ACHN (cell line): ENCODE results near the gene STON2.
A peak's percentile ranks its signal among the peaks of the same experiment; 100 is the strongest.
"Not testable (repeated sequence)": the region's sequence is repeated elsewhere in the genome, so short reads cannot be mapped to it uniquely, and the experiment has no call there.

ENCODE experiments used
- DNase-seq: peaks from one replicate; pipeline ENCODE4 v3.0.0-alpha.2; 2015
- in situ Hi-C: cut with HindIII; loops from 2 replicates; pipeline ENCODE4 v1.10.0; 2017; ENCODE audit warnings: low sequenced_read_pairs, low pct_ligation_motif_present, low pct_unique_long_range_greater_than_20kb

The STON2 gene

DNA sequence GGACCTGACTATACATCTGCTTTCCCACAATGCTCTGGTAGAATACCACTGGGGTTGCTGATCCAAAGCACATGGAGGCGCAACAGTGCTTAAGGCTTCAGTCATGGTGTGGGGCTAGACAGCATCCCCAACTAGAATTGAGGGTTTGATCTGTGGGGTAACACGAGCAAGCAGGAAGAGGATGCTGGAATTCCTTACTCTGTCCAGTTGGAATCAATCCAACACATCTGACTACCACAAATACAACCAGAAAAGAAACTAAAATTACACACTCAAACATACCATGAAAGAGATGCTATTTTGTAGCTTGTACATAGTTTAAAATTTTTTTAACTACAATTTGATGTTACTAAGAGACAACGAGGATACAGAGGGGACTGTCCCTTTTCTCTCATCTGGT is 138.9 kb downstream of the STON2 start:
- in situ Hi-C loops, result no loop called here
- DNase-seq, result no peak

DNA sequence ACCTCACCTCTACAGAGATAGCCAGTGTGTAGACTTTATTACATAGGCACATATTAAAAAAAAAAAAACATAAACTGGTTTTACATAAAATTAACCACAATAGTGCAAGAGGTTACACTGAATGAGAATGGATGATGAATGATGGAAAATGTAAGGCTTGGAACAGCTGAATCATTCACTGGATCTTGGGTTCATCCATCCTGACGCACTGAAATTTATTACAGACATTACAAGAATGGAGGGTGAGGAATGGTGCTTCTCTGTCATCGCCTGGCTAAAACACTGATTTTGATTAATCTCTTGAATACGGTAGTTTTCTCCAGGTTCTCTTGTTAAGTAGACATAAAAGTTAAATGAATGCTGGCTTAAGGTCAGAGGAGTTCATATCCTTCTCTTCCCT is 139.4 kb downstream of the STON2 start:
- DNase-seq, result no peak
- in situ Hi-C loops, result no loop called here

DNA sequence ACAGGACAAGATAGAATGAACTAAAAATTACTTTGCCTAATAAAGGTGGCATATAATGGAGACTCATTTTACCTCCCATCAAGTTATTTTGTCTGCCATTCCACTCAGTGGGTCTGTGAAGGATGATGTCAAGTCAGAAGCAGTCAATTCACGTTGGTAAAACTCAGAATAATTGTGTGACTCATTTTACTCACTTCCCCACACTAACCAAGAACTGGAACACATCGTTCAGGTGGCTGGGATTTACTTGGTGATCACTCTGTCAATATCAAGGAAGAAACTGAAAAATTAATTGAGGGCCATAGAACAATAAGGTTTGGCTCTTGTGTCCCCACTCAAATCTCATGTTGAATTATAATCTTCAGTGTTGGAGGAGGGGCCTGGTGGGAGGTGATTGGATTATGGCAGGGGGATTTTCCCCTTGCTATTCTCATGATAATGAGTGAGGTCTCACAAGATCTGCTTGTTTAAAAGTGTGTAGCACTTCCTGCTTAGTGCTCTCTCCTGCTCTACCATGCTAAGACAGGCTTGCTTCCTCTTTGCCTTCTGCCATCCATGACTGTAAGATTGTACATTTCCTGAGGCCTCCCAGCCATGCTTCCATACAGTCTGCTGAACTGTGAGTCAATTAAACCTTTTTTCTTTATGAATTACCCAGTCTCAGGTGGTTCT is 143.7 kb downstream of the STON2 start:
- no peak for DNase-seq
- in situ Hi-C loops, result no loop called here

DNA sequence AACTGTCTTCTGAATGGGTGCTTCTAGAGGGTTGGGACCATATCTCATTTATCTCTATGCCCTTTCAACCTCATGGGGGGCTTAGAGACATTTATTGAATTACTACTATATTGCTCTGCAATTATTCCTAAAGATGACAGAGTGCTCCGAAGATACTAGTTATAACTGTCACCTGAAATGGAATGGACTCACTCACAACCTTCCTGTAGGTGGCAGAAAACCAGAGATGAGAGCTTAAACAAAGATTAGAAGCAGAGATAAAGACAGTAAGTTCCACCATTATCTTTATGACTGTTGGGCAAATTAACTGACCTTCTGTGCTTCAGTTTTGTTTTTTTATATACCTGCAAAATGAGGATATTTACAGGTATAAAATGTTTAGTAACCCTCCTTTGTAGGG is 147.8 kb downstream of the STON2 start:
- DNase-seq, result peak; percentile 2
- in situ Hi-C loops, result no loop called here

DNA sequence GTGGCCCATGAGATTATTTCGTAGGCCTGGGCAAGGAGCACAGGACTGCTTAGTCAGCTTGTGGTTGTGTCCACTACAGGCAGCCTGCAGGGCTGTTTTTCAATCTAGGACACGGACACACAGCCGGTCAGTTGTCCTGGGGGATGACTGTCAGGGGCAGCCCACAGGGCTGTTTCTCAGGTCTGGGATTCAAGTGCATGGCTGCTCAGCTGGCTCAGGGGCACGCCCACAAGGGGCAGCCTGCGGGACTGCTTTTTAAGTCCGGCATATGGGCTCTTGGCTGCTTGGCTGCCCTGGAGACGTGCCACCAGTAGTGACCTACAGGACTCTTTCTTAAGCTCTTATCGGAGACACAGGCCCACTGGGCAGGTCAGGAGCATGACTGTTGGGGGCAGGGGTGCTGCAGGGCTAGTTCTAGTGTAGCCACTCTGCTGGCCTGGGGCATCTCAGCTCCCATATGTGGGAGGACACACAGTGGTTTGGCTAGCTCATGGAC is 152.8 kb downstream of the STON2 start:
- DNase-seq, result no peak
- in situ Hi-C loops, result no loop called here

DNA sequence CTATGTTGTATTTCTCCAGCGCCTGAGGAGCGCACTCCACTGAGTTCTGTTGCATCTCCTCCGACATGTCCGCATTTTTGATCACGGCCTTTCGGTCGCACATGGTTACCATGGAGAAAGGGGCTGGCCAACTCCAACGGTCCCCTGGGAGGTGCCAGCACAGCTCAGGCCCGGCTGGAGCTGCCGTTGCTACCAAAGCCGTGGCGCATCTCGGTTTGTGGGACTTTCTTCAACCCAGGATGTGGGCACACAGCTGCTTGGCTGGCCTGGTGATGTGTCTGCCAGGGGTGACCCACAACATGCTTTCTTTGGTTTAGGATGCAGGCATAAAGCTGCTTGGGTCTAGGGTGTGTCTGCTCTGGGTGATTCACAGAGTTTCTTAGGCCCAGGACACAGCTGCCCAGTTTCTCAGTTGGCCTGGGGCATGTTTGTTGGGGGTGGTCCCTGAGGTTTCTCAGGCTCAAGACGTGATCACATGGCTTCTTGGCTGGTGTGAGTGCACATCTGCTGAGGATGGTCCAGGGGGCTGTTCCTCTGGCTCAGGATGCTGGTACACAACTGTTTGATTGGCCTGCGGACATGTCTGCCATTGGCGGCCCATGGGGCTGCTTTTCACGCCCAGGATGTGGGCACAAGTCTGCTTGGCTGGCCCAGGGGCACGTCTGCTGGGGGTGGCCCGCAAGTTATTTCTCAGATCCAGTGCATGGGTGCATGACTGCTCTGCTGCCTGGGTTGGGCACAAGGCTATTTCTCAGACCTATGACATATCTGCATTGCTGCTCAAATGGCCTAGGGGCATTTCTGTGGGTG is 153.5 kb downstream of the STON2 start:
- no peak for DNase-seq
- in situ Hi-C loops, result no loop called here

DNA sequence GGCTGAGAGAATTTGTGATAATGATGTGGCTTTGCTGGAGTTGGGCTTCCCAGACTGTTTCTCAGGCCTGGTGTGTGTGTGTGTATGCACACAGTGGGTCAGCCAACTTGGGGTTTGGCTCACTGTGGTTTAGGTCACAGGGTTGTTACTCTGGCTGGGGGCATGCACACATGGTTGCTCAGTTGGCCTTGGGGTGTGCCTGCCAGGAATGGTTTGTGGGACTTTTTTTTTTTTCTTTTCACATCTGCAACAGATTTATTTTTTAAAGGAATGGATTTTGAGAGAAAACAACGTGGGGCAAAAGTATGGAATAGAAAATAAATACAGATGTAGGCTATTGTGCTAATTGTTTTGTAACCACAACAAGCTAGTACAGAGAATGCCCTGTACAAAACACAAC is 154.4 kb downstream of the STON2 start:
- DNase-seq, result no peak
- in situ Hi-C loops, result no loop called here

DNA sequence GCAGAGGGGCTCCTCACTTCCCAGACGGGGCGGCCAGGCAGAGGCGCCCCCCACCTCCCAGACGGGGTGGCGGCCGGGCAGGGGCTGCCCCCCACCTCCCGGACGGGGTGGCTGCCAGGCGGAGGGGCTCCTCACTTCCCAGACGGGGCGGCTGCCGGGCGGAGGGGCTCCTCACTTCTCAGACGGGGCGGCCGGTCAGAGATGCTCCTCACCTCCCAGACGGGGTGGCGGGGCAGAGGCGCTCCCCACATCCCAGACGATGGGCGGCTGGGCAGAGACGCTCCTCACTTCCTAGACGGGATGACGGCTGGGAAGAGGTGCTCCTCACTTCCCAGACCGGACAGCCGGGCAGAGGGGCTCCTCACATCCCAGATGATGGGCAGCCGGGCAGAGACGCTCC is 155.7 kb downstream of the STON2 start:
- DNase-seq, in situ Hi-C loops: not testable (repeated sequence)

DNA sequence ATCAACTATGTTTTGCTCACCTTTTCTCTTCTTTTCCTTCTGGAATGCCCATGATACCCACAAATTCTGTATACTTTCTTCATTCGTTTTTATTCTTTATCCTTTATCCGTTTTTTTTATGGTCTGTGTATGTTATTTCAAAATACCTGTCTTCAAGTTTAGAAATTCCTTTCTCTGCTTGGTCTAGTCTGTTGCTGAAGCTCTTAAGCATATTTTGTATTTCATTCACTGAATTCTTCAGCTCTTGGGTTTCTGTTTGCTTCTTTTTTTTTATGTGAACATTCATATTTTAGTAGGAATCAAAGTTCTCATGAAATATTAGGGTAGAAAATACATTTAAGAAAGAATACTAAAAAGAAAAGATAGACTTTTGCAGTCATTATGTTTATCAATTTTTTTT is 156.6 kb downstream of the STON2 start:
- DNase-seq, result no peak
- in situ Hi-C loops, result no loop called here

DNA sequence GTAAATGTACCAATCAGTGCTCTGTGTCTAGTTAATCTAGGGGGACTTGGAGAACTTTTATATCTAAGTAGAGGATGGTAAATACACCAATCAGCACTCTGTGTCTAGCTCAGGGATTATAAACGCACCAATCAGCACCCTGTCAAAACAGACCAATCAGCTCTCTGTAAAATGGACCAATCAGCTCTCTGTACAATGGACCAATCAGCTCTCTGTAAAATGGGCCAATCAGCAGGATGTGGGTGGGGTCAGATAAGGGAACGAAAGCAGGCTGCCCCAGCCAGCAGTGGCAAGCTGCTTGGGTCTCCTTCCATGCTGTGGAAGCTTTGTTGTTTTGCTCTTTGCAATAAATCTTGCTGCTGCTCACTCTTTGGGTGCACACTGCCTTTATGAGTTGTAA is 163.3 kb downstream of the STON2 start:
- DNase-seq, in situ Hi-C loops: not testable (repeated sequence)

DNA sequence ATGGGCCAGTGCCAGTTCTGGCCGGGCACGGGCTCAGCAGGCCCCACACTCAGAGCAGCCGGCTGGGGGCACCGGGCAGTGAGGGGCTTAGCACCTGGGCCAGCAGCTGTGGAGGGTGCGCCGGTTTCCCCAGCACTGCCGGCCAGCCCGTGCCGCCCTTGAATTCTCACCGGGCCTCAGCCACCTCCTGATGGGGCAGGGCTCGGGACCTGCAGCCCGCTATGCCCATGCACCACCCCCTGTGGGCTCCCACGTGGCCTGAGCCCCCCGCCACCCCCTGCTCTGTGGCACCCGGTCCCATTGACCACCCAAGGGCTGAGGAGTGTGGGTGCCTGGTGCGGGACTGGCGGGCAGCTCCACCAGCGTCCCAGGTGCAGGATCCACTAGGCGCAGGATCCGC is 164.0 kb downstream of the STON2 start:
- in situ Hi-C loops, result no loop called here
- no peak for DNase-seq

DNA sequence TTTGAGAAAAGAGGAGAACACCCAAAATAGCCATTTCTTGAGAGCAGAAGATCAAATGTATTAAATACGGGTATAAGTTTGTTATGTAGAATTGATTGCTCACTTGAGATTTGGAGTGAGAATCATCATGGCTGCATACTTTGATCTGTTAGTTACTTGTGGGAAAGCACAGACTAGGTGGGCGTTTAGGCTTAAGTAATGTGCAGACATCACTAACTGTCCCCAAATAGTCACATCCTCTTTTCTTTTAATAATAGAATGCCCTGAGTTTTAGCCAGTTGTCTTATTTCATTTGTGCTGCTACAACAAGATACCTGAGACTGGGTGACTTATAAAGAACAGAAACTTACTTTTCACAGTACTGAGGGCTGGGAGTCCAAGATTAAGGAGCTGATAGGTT is 165.0 kb downstream of the STON2 start:
- in situ Hi-C loops, result no loop called here
- no peak for DNase-seq

DNA sequence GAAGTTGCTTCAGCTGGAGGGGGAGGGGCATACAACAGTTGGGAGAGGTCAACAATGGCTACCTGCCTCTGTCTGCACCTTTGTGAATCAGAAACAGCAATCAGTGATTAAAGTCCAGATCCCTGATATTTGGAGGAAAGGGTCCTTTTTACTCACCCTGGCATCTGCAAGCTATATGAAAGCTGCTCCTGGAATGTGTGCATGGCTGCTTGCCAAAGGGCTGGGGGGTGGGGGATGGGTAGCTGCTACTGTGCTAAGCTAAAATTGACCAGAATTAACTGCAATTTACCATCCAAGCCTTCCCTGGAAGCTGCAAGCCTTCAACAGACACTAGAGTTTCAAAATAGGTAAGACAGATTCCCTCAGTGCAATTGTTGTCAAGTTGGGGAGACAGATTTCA is 165.8 kb downstream of the STON2 start:
- in situ Hi-C loops, result no loop called here
- DNase-seq, result peak; percentile 21

DNA sequence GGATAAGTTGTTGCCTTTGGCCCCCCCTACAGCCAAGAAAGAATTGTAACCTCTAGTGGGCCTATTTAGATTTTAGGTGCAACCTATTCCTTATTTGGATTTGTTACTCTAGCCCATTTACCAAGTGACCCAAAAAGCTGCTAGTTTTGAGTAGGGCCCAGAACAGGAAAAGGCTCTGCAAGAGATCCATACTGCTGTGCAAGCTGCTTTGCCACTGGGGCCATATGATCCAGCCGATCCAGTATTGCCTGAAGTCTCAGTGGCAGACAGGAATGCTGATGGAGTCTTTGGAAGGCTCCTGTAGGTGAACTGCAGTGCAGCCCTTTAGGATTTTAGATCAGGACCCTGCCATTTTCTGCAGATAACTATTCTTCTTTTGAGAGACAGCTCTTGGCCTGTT is 166.5 kb downstream of the STON2 start:
- in situ Hi-C loops, result no loop called here

DNA sequence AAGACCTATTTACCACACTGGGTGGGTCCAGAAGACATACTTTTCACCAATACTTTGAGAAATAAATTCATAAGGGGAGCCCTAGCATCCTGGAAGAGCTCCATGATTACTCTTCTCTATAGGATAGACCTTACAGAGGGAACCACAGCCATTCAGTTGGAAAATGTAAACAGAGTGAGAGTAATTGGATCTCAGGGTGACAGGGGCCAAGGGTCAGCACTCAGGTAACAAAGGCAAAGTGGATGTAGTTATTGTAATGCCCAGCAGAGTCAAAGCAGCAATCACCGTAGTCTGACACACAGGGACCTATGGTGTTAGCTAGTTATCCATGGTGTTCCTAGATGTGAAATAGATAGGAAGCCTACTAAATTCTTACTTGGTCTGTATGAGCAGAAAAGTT is 168.6 kb downstream of the STON2 start:
- no peak for DNase-seq
- in situ Hi-C loops, result no loop called here

More for the DNA sequence above, 166.5 kb downstream of the STON2 start:
- no peak for DNase-seq

DNA sequence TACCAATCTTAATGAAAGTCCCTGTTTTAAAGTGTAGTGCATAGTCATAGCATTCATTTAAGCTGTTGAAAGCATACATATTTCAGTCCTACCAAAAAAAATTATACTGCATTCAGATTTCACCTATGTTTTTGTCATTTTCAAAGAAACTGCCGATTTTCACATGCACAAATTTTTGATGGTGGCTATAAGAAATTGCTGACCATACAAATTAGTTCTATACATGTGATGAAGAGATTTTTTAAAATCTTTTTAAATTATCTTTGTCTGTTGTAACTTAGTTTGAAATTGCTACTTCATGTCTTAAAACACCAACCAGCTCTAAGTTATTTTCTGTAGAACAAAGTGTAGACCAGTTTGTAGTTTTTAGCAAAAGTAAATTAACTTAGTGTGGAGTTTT is 175.9 kb downstream of the STON2 start:
- in situ Hi-C loops, result no loop called here
- no peak for DNase-seq

DNA sequence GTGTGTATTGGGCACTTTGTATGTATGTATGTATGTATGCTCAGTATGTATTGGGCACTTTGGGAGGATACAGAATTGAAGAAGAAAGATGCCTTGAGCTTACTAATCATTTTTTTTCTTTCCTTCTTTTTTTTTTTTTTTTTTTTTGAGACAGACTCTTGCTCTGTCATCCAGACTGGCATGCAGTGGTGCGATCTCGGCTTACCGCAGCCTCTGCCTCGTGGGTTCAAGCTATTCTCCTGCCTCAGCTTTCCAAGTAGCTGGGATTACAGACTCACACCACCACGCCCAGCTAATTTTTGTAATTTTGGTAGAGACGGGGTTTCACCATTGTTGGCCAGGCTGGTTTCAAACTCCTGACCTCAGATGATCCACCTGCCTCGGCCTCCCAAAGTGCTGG is 176.3 kb downstream of the STON2 start:
- DNase-seq, in situ Hi-C loops: not testable (repeated sequence)

DNA sequence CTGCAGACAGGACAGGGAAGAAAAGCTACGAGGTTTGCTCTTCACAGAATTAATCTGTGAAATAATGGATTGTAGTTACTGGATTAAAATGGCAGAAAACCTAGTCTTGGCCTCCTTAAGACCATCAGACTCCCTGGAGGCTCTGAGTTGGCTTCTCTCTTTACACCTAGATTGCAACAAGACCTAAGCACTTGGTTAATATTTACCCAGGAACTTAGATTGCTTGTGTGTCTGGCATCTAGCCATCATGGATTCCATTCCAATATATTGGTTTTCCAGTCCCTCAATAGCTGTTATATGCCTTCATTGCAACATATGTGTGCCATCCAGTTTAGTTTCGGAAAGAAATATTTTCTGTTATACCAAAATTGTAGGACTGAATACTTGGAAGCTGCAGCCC is 177.4 kb downstream of the STON2 start:
- in situ Hi-C loops, result no loop called here
- peak; percentile 10 for DNase-seq

DNA sequence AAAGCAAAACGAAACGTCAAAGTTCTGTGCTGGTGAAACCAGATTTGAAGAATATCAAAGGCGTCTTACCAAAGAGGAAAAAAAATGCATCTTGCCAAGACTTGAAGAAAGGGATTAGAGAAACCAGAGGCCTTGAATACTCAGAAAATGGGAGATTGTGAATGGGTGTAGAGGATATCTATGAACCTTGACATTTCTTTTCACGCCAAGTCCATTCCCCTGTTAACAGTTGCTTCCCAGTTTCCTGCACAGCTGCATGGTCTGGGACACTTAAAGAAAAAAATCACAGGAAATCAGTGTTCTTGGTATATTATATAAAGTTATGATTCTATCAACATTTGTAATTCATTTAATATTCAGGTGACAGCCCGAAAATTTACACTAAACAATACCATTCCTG is 178.0 kb downstream of the STON2 start:
- in situ Hi-C loops, result no loop called here
- DNase-seq, result no peak

DNA sequence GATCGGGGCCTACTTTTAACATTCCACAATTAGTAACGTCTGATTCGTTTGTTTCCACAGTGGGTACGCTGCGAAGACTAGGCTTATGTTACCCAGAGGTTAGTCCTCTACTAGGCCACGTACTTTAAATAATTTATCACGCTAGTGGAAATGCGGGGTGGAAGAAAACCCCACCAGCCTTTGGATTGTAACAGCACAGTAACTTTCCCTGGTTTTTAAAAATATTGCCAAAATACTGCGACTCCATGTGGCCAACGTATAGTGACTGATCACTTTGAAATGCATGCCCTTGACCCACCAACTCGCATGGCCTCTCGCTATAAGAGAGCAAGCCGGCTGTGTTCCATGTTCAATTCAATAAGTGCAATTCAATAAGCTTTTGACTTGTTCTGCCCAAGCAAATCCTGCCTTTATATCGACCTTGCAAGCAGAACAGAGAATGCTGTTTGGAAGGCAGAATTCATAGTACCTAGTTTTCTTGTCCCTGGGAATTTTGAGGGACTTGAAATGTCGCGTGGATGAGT is 178.5 kb downstream of the STON2 start:
- in situ Hi-C loops, result no loop called here

More for the DNA sequence above, 178.5 kb downstream of the STON2 start:
- DNase-seq, result peak; percentile 9
